ENCODE measurements around the gene KRTAP23-1.

GRCh38 chr21:30349572-30349971 lies 1.2 kb upstream of the KRTAP23-1 start:
- TF ChIP-seq, protein P1, sequence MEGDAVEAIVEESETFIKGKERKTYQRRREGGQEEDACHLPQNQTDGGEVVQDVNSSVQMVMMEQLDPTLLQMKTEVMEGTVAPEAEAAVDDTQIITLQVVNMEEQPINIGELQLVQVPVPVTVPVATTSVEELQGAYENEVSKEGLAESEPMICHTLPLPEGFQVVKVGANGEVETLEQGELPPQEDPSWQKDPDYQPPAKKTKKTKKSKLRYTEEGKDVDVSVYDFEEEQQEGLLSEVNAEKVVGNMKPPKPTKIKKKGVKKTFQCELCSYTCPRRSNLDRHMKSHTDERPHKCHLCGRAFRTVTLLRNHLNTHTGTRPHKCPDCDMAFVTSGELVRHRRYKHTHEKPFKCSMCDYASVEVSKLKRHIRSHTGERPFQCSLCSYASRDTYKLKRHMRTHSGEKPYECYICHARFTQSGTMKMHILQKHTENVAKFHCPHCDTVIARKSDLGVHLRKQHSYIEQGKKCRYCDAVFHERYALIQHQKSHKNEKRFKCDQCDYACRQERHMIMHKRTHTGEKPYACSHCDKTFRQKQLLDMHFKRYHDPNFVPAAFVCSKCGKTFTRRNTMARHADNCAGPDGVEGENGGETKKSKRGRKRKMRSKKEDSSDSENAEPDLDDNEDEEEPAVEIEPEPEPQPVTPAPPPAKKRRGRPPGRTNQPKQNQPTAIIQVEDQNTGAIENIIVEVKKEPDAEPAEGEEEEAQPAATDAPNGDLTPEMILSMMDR (IDR thresholded peaks at IDR 0.05; ENCODE audit: insufficient read depth, low read length), result no peak
- TF ChIP-seq REST (IDR thresholded peaks at IDR 0.05; ENCODE audit: insufficient replicate concordance, low read depth) (no peak), GABPA (IDR thresholded peaks at IDR 0.05; ENCODE audit: low read depth) (no peak), POLR2AphosphoS5 (IDR thresholded peaks at IDR 0.05; ENCODE audit: low read depth) (no peak)

Measured in HL-60 (cell line).